Myocyte (in vitro differentiated cells): ENCODE measurements around the gene MYCBPAP. TPM values are rescaled to one million over a fixed set of nuclear protein-coding genes. Genes with fewer than 3 reads are reported as not detected.

Source experiments
- DNase-seq: peaks from one replicate; pipeline ENCODE4 v3.0.0-alpha.2; 2012; ENCODE audit warnings: low read depth
- total RNA-seq: library from RNA; depleted of rRNA; stranded (reverse); fragments of >200 nt; gene quantifications from 2 replicates; pipeline ENCODE4 v1.2.3, GENCODE V29; 2014

The MYCBPAP gene
- total RNA-seq, 1 donor from 2014 or later: 0.35 TPM

GRCh38 chr17:50514936-50515702 is 6.9 kb downstream of the MYCBPAP start:
- peak; percentile 55 for DNase-seq

GRCh38 chr17:50517011-50517410 is 8.8 kb downstream of the MYCBPAP start:
- no peak for DNase-seq

DNA sequence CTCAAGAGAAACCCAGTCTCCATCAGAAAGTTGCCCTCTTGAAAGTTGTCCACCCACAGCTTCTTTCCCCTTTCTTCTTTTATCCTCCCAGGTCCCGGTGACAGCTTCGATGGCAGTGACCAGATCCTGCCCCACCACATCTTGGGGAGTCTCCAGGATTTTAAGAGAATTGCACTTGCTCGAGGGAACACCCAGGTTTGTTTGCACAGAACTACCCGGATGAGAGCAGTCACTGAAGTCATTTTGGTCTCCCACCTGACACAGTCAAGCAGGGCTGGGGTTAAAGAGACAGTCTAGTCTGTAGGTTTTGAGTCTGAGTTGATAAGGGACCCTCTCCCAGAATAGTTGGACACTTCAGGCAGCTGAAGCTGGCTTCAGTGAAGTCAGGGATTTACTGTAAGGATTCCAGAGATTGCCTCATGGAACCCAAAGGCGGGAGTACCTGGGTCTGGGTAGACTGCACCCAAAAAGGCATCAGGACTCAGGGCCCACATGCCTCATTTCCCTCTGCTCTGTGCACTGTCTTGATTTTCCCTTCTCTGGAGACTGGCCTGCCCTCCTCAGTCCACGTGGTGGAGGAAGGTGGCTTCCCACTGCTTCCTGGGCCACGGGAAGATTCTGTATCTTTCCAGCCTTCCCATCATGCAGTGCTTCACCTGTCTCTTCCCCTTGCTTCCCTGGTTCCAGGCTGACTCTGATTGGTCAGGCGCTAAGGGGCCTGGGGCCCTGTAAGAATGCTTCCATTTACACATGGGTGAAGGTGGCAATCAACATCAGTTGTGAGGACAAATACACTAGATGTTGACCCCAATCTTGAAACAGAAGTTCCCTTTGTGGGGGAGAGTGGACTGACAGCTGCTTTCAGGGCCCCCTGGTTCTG is 9.5 kb downstream of the MYCBPAP start:
- DNase-seq: no peak

DNA sequence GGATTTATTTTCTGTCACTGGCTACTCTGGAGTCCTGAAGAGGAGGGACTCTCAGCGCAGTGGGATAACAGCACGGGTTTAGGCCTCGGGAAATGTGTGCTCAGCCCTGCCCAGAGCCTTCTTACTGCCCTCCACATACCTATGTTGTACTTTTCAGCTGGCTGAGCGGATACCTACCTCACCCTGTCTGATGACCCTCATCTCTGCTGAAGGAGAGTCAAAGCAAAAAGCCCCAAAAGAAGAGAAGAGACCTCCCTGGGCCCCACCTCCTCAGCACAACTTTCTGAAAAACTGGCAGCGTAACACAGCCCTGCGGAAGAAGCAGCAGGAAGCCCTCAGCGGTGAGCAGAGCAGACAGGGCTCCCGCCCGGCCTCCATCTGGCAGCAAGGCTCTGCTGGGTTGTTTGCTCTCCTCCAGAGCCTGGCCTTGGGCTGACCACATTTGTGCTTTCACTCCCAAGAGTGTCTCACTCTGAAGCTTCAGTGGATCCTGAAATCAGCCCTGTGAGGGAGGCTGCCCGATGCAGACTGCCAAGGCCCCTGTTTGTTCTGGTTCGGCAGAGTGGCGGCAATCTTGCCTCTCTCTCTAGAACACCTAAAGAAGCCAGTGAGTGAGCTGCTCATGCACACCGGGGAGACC is 10.3 kb downstream of the MYCBPAP start:
- DNase-seq: no peak

DNA sequence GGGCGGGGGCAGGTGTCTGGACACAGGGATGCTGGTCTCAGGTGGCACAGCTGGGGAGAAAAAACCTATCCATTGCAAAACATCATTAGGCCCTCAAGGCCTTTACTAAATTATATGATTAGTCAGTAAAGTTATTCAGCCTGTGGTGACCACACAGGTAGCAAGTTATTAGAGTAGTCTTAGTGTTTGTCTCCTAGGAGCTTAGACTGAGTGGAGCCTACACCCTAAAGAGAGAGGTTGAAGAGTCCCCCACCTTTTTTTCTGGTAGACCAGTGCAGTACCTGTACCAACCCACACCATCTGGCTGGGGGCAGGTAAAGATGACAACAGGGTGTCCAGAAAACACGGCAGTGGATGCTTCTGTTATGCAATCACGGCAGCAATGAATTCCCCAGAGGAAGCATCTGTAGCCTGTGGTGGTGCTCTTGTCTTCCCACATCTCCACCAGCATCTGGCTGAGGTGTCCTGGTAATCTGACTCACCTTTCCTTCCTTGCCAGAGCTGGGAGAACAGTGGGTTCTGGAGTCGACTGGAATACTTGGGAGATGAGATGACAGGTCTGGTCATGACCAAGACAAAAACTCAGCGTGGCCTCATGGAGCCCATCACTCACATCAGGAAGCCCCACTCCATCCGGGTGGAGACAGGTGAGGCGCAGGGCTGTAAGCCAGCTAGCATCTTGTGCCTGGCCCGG is 11.0 kb downstream of the MYCBPAP start:
- DNase-seq: no peak

- peak; percentile 62 for DNase-seq
Observed at GRCh38 chr17:50520483-50520882, 12.2 kb downstream of the MYCBPAP start.

DNA sequence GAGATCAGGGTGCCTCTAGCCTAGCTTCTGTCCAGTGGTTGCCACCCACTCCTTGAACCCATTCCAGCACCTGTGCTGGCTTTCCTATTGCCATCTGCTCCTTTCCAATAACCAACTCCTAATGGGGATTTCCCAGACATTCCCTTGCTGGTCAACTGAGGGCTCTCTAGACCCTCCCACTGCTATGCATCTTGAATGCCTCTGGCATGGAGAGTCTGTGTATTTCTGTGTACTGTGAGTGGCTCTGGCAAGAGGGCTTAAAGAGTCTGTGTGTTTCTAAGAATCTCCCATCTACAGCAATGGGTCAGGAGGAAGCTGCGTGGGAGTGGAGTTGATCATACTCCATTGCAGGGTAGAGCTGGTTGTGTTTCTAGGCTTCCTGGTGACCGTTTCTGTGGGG is 13.3 kb downstream of the MYCBPAP start:
- peak; percentile 31 for DNase-seq

DNA sequence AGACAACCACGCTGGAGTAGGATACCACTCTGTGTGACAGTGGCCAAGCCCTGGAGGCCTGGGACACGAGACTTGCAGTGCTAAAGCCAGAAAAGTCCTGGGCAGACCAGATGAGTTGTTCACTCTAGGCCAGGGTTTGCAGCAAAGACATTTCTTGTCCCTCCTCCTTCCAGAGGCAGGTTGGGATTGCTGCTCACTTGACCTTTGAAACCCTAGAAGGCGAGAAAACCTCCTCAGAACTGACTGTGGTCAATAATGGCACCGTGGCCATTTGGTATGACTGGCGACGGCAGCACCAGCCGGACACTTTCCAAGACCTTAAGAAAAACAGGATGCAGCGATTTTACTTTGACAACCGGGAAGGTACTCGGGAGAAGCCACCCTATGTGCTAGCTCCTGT is 14.5 kb downstream of the MYCBPAP start:
- DNase-seq: peak; percentile 29

DNA sequence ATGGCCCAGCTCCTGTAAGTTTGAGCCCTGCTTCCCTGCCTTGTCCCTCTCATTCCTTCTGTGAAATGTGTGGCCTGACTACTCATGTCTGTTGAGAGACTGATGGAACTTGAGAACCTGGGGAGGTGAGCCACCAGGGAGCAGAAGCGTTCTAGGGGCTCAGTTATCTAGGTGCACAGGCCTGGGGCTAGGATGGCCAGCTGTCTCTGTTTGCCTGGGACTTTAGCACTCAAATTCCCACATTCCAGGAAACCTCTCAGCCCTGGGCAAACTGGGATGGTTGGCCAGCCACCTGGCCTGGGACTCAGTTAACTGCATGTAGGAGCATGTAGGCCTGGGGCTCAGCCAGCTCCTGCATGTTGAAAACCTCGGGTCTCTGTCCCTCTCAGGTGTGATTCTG is 15.0 kb downstream of the MYCBPAP start:
- no peak for DNase-seq

DNA sequence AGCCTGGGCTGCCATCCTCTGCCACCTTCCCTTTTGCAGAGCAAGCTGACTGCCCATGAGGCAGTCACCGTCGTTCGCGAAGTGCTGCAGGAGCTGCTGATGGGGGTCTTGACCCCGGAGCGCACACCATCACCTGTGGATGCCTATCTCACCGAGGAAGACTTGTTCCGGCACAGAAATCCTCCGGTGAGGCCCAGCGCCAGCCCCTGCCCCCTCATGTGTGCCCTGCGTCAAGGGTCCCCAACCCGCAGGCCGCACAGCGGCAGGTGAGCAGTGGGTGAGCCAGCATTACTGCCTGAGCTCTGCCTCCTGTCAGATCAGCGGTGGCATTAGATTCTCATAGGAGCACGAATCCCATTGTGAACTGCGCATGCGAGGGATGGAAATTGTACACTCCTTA is 16.6 kb downstream of the MYCBPAP start:
- no peak for DNase-seq

DNA sequence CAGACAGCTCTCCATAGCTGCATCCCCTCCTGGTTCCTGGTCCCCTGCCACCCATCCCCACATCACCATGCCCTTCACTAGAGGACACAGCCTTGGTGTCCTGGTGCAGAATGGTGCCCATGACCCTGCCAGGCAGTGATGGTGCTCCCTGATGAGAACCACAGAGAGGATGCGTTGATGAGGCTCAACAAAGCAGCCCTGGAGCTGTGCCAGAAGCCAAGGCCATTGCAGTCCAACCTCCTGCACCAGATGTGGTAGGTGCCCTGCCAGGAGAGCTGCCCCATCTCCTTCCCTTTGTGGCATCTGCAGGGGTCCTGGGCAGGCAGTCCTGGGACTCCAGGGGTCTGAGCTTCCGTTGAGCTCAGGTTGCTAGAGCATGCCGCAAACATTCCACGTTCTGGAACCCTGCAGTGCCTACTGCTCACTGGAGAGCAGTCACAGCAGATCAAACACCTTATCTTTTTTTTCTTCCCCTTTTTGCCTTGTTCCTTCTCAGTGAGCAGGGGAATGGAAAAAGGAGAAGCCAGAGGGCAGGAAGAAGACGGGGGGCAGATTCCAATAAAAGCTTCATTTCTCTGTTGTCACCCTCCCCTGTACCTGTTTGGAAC is 19.0 kb downstream of the MYCBPAP start:
- no peak for DNase-seq

- DNase-seq: peak; percentile 23
Observed at GRCh38 chr17:50527949-50528474, 19.8 kb downstream of the MYCBPAP start.

GRCh38 chr17:50529849-50530248 is 21.6 kb downstream of the MYCBPAP start:
- no peak for DNase-seq

DNA sequence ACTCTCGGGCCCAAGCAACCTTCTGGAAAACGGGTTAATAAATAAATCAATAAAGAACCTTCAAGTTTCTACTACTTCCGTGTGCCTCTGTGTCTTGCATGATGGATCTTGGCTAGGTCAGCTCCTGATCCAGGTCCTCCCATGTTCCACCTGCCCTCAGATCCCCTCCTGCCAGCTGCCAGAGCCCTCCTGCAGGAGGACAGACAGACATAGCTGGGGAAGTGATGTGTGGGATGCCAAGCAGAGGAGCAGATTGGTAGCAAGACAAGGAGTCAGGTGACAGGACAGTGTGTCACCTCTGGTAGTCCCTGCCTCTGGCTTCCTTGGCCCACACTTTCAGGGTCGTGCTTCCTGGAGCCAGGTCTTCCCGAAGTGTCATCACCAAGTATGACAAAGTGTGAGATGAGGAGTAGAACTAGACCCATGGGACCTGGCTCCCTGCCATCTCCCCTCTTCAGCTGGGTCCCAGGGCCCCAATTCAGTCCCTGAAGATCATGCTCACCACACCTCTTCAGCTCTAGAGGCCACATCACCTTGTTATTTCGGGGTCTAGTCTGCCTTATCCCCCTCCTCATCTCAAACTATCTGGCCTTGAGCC is 23.3 kb downstream of the MYCBPAP start:
- DNase-seq: no peak

GRCh38 chr17:50532452-50533024 is 24.3 kb downstream of the MYCBPAP start, which contains the start of gene EPN3:
Gene EPN3 (plus strand): TSS chr17:50532735. CDS start chr17:50536557, 3,822 bp downstream.
- no peak for DNase-seq

DNA sequence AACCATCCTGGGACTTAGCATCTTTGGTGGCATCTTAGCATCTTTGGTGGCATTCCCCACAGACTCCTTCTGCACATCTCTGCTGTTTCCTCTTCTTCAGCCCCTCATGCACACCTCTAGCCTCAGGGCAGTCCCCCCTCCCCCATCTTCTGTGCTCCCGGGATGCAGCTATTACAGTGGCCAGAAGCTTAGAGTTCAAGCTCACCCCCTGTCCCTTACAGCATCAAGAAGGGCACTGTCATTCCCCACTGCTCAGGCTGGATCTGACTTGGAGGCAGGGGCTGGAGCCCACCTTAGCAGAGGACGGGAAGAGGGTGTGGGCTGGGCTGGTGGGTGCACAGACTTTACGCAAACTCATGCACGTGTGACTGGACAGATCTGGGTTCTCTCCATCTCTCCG is 24.9 kb downstream of the MYCBPAP start:
- DNase-seq: no peak

DNA sequence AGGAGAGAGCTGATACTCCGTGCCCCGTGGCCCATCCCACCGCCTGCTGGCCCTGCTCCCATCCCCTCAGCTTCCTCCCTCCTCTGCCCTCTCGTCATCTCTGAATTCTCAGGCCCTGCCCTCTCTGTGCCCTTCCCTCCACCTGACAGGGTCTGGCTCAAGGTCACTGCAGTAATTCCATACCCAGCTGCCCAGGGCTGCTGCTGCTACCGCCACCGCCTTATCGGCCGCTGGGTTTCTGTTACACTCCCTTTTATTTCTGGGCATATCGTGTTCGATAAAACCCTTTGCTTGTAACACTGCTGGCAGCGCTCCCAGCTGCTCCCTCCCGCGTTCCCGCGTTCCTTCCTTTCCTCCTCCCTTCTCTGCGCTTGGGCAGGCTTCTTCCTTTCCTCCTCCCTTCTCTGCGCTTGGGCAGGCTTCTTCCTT is 25.5 kb downstream of the MYCBPAP start:
- peak; percentile 65 for DNase-seq

DNA sequence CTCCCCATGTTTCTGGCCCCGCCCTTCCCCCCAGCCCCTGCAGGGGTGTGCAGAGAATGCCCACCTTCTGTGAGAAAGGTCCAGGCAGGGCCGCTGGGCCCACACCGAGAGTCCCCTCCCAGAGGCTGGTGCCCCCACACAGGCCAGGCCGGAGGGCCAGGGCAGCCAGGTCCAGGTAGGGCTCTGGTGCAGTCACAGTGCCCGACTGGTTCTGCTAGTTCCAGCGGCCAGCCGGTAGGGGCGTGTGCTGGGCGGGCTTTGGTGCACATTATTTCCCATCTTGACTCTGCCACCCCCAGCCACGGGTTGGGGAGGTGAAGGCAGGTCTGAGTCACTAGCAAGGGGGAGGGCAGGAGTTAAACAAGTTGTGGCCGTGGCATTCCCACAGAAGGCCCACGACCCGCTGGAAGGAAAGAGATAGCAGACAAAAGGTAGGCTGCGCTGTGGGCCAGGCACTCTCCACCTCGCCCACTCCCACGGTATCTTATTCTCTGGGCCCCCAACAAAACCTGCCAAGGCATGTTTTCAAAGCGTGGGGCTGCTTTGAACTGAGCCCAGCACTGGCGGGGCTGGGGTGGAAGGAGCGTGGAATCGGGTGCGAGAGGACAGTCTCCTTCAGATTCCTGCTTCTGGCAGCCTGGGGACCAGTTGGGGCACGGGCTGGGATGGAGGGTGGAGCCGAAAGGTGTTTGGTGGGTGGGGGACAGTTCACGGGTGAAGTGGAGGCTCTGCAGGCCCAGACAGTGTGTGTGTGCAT is 26.2 kb downstream of the MYCBPAP start:
- no peak for DNase-seq

GRCh38 chr17:50534979-50535326 is 26.7 kb downstream of the MYCBPAP start:
- no peak for DNase-seq
